ENCODE measurements around the gene AP4E1. TPM values are rescaled to one million over a fixed set of nuclear protein-coding genes. Genes with fewer than 3 reads are reported as not detected.

The AP4E1 gene
- total RNA-seq, 4 donors from 2014 or later = 9.9 to 13.2 (median 10.6) TPM

GRCh38 chr15:50996641-50997040, 88.2 kb downstream of the AP4E1 start:
- intact Hi-C loops (cut with DNase I) = no loop called here
- WGBS = 88% methylated on average over 1 of the region's 1 CpG

GRCh38 chr15:50997371-50998051, 89.0 kb downstream of the AP4E1 start:
- H3K9me3 ChIP-seq = no peaks in the 10 kb centered on the region
- TF ChIP-seq POLR2AphosphoS5 (IDR thresholded peaks at IDR 0.05) = no peak
- TF ChIP-seq EP300 (IDR thresholded peaks at IDR 0.05) = no peak
- TF ChIP-seq POLR2A (IDR thresholded peaks at IDR 0.05; ENCODE audit: low read depth) = no peak
- TF ChIP-seq, protein P1, sequence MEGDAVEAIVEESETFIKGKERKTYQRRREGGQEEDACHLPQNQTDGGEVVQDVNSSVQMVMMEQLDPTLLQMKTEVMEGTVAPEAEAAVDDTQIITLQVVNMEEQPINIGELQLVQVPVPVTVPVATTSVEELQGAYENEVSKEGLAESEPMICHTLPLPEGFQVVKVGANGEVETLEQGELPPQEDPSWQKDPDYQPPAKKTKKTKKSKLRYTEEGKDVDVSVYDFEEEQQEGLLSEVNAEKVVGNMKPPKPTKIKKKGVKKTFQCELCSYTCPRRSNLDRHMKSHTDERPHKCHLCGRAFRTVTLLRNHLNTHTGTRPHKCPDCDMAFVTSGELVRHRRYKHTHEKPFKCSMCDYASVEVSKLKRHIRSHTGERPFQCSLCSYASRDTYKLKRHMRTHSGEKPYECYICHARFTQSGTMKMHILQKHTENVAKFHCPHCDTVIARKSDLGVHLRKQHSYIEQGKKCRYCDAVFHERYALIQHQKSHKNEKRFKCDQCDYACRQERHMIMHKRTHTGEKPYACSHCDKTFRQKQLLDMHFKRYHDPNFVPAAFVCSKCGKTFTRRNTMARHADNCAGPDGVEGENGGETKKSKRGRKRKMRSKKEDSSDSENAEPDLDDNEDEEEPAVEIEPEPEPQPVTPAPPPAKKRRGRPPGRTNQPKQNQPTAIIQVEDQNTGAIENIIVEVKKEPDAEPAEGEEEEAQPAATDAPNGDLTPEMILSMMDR (IDR thresholded peaks at IDR 0.05) = no peak
- intact Hi-C loops (cut with DNase I) = no loop called here
- H3K36me3 ChIP-seq = peaks cover 5 to 56% (median 28%) of the 10 kb centered on the region in 4 donors
- WGBS = 96% methylated on average over 4 of the region's 4 CpGs
- no peak overlapping the region for H3K4me3 ChIP-seq
- H3K27ac ChIP-seq (replicated peaks in 1 of 4) = no peak overlapping the region
- H3K4me1 ChIP-seq = no peaks in the 10 kb centered on the region
- no peak for DNase-seq (ENCODE audit: extremely low spot score)
- H3K27me3 ChIP-seq = no peaks in the 10 kb centered on the region

More at GRCh38 chr15:50996641-50997040, 88.2 kb downstream of the AP4E1 start:
- Histone ChIP-seq H3K9me3 (no peaks in the 10 kb centered on the region), H3K4me1 (no peaks in the 10 kb centered on the region), H3K27me3 (no peaks in the 10 kb centered on the region), H3K27ac (replicated peaks in 1 of 4) (no peak overlapping the region), H3K4me3 (no peak overlapping the region), H3K36me3 (peaks cover 5 to 47% (median 22%) of the 10 kb centered on the region in 4 donors)
- no peak for DNase-seq (ENCODE audit: extremely low spot score)
- no peak for TF ChIP-seq POLR2AphosphoS5 (IDR thresholded peaks at IDR 0.05)
- TF ChIP-seq, protein P1 (IDR thresholded peaks at IDR 0.05) = no peak
- TF ChIP-seq EP300 (IDR thresholded peaks at IDR 0.05) = no peak
- no peak for TF ChIP-seq POLR2A (IDR thresholded peaks at IDR 0.05; ENCODE audit: low read depth)

- no peaks in the 10 kb centered on the region for H3K27me3 ChIP-seq
- intact Hi-C loops (cut with DNase I) = no loop called here
- H3K4me1 ChIP-seq = no peaks in the 10 kb centered on the region
- WGBS = 76% methylated on average over 3 of the region's 3 CpGs
- H3K27ac ChIP-seq (replicated peaks in 1 of 4) = no peak overlapping the region
- H3K36me3 ChIP-seq = peaks cover 5 to 63% (median 23%) of the 10 kb centered on the region in 4 donors
- DNase-seq (ENCODE audit: extremely low spot score) = no peak
- no peak overlapping the region for H3K4me3 ChIP-seq
- H3K9me3 ChIP-seq = no peaks in the 10 kb centered on the region
- TF ChIP-seq POLR2AphosphoS5 (IDR thresholded peaks at IDR 0.05) (peak in 1 of 2 donors; percentile 16), POLR2A (IDR thresholded peaks at IDR 0.05; ENCODE audit: low read depth) (no peak), EP300 (IDR thresholded peaks at IDR 0.05) (no peak)
- TF ChIP-seq, protein P1 (IDR thresholded peaks at IDR 0.05) = no peak
These were observed 95.6 kb downstream of the AP4E1 start for GRCh38 chr15:51004103-51004551.

- Histone ChIP-seq H3K27me3 (no peaks in the 10 kb centered on the region), H3K27ac (replicated peaks in 1 of 4) (no peak overlapping the region), H3K4me1 (no peaks in the 10 kb centered on the region), H3K4me3 (no peak overlapping the region), H3K36me3 (peaks cover 5 to 60% (median 18%) of the 10 kb centered on the region in 4 donors), H3K9me3 (no peaks in the 10 kb centered on the region)
- intact Hi-C loops (cut with DNase I) = no loop called here
- no peak for DNase-seq (ENCODE audit: extremely low spot score)
- TF ChIP-seq POLR2A (IDR thresholded peaks at IDR 0.05; ENCODE audit: low read depth) (no peak), EP300 (IDR thresholded peaks at IDR 0.05) (no peak), POLR2AphosphoS5 (IDR thresholded peaks at IDR 0.05) (no peak)
- TF ChIP-seq, protein P1 (IDR thresholded peaks at IDR 0.05) = no peak
- 96% methylated on average over 1 of the region's 1 CpG for WGBS
These were observed 98.0 kb downstream of the AP4E1 start for GRCh38 chr15:51006336-51006985.

Measured in esophagus muscularis mucosa (tissue), 4 donors.